ENCODE results near the gene HORMAD2.
"Not testable (repeated sequence)": the region's sequence is repeated elsewhere in the genome, so short reads cannot be mapped to it uniquely, and the experiment has no call there.

- not testable (repeated sequence) for TF ChIP-seq CTCF, EP300, POLR2A (IDR thresholded peaks at IDR 0.05)
Observed at GRCh38 chr22:30100770-30101169, 20.5 kb downstream of the HORMAD2 start.

Measured in tibial nerve (tissue), 4 donors.